GM12891 (cell line): ENCODE data around the gene CAPN10.

Source experiments
- POLR2A ChIP-seq: IDR thresholded peaks from 2 replicates; pipeline ENCODE4 v1.6.1; 2011; ENCODE audit warnings: low read depth, low read length, control low read depth
- POLR2AphosphoS5 ChIP-seq: IDR thresholded peaks from 2 replicates; pipeline ENCODE4 v1.6.1; 2011; ENCODE audit warnings: low read depth, low read length, control low read depth
- POU2F2 ChIP-seq: IDR thresholded peaks from 2 replicates; pipeline ENCODE4 v1.6.1; 2011; ENCODE audit warnings: low read depth, mild to moderate bottlenecking, control low read depth, low read length, moderate library complexity
- TAF1 ChIP-seq: IDR thresholded peaks from 2 replicates; pipeline ENCODE4 v1.6.1; 2011; ENCODE audit warnings: low read depth, low read length, control low read depth

DNA sequence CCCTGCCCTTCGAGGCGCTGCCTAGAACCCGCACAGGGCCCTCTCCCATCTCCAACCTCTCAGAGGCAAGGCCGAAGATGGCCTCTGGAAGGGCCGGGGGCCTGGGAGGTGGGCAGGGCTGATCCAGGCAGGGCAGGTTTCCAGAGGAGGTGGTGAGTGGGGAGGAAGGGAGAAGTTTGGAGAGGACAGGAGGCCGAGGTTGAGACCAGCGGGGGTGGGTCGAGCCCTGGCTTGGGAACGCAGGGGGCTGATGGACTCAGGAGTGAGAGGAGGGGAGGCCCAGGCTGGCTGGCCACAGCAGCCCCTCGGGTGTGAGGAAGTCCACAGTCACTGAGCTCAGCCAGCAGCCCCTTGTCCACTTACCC is 10.5 kb downstream of the CAPN10 start:
- TF ChIP-seq POU2F2 (no peak), POLR2A (no peak), TAF1 (no peak), POLR2AphosphoS5 (no peak)
